GM12872 (cell line): ENCODE measurements around the gene SPATA2L.

Source experiments
- TF ChIP-seq, protein P1 (sequence below): IDR thresholded peaks from 3 replicates; pipeline ENCODE4 v1.5.1; 2011; ENCODE audit warnings: low read depth, mild to moderate bottlenecking, low read length, moderate library complexity; ENCODE audit not compliant: insufficient read depth

Gene SPATA2L

DNA sequence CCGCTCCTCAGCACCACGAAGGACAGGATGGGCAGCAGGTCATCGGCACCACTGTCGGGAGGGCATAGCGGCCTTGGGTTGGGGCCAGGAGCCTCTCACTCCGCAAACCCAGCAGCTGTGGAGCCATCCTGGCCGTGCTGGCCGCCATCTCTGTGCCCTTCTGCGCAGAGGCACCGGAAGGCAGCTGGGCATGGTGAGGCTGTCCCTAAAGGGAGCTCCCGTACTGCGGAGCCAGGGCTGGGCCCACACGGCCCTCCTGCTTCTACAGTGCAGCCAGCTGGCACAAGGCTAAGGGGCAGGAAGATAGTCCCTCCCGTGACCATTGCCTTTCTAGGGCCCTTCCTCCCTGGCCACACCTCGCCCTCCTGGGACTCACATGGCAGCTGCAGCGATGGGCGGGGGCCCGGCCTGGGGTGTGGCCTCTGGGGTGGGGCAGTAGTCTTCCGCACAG lies 7.0 kb upstream of the SPATA2L start:
- TF ChIP-seq, protein P1, sequence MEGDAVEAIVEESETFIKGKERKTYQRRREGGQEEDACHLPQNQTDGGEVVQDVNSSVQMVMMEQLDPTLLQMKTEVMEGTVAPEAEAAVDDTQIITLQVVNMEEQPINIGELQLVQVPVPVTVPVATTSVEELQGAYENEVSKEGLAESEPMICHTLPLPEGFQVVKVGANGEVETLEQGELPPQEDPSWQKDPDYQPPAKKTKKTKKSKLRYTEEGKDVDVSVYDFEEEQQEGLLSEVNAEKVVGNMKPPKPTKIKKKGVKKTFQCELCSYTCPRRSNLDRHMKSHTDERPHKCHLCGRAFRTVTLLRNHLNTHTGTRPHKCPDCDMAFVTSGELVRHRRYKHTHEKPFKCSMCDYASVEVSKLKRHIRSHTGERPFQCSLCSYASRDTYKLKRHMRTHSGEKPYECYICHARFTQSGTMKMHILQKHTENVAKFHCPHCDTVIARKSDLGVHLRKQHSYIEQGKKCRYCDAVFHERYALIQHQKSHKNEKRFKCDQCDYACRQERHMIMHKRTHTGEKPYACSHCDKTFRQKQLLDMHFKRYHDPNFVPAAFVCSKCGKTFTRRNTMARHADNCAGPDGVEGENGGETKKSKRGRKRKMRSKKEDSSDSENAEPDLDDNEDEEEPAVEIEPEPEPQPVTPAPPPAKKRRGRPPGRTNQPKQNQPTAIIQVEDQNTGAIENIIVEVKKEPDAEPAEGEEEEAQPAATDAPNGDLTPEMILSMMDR = no peak

DNA sequence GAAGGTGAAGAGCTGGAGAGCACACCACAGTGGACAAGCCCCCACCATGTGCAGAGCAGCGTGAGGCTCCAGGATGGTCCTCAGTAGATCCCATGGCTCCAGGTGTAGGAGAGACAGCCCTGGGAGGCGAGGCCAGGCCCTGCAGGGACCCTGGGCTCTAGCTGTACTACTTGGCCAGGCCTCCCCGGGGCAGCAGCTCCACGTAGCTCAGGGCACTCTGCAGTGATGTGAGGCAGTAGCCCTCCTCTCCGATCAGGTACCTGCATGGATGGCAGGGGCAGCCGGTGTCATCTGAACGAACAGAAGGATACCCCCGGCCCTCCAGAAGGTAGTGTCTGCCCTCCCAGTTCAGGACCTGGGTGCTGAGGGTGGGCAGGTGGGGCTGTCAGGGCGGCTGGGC lies 6.2 kb upstream of the SPATA2L start:
- TF ChIP-seq, protein P1 = no peak

DNA sequence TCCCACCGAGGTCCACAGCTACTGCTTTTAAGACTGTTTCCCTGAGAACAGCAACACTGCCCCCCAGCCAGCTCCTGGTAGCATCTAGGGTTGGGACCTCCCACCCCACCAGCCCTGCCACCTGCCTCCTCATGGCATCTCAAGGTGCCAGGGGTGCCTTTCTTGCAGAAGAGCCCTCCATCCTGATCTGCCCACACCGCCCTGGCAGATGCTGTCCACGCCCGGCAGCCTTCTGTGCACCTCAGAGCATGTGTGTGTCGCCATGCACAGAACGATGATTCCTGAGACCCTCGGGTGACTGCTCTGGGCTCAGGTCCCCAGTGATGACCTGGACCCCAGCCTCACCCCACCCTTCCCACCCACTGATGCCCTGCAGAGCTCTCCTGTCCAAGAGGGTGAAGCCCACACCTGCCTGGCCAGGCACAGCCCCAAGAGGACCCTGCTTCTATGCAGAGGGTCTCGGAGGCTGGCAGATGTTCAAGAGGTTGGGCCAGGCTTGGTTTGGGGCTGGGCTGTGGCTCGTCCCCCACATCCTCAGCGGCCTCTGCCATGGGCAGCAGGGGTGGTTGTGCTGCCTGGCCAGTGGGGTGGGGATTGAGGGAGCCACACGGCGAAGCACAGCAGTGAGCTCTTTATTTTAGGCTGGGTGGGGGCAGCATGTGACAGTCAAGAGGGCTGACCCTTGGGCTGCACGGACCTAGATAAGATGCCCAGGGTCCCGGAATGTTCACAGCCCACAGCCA lies 5.2 kb upstream of the SPATA2L start:
- TF ChIP-seq, protein P1 = no peak

DNA sequence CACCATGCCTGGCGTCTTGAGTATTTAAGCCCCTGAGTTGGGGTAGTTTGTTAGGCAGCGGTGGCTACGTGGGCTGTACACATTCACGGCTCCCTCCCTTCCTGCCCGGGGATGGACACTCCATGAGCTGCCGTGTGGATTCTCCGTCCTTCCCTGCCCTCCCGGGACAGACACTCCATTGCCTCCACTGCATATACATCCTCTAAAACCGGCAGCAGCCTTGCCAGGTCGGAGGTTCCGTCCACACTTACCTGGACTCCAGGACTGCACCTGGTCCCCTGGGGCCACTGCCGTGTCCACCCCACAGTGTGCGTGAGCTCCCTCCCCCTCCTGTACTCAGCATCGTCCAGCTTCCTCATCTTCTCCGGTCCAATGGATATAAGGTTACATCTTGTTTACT lies 3.5 kb upstream of the SPATA2L start:
- TF ChIP-seq, protein P1 = no peak

DNA sequence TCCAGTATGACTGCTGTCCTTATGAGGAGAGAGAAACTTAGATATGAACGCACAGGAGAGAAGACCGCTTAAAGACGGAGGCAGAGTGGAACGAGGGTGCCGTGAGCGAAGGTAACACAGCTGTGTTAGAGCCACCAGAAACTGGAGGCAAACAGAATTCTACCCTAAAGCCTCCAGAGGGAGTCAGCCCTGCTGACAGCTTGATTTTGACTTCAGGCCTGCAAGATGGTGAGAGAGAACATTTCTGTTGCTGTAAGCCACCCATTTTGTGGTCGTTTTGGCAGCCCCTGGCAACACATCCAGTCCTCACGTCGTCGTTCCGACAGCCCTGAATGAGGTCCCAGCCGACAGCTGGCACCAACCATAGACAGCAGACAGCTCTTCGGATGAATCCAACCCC lies 2.8 kb upstream of the SPATA2L start:
- TF ChIP-seq, protein P1 = no peak

DNA sequence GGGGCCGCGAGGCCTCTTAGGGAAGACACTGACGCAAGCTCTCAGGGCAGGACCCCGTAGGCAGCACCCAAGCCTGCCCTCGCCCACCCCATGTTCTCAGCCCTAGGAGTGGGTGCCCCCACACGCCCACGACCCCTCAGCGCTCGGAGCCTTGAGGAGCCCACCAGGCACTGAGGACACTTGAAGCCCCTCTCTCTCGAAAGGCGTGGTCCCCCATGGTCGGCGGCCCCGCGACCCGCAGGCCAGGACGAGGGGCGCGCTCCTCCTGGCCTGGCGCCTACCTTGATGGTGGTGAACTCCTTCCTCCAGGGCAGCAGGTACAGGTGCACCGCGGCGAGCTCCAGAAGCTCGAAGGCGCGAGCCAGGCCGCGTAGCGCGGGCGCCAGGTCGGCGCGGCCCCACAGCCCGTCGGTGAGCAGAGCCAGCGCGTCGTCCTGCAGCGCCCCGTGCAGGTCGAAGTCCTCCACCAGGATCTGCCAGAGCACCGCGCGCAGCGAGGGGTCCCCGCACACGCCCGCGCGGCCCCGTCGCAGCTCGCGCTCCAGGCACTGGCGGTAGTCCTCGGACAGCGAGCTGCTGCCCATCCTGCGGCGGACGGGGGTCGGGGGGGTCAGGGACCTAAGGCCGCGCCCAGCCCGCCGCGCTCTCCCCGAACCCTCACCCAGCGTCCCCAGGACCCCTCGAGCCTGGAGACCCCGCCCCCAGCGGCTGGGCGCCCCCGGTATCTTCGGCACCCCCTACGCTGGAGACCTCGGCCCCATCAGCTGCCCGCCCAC lies 668 bp downstream of the SPATA2L start:
- TF ChIP-seq, protein P1 = peak; percentile 38; the same call in 2 of the 3 replicates

DNA sequence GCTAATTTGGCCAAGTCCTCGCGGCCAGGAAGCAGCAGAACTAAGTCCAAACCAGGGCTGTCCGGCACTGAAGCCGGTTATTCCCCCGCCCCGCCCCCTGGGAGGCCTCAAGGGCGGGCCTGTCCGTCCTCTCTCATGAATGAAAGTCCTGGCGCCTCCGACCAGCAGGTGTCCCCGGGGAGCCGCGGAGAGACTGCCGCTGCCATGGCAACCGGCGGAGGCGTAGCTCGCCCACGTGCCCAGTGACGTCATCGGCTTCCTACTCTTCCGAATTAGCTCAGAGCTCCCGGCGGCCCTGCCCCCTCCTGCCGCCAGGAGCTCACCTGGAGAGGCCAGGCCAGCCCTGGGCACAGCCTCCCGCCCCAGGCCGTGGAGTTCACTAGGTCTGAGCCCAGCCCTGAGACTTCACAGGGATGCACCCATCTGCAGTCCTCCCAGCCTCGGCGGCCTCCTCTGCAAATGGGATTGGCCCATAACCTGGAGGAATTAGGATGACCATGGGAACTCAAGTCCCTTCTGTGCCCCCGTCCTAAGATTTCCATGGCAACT lies 1.3 kb downstream of the SPATA2L start:
- TF ChIP-seq, protein P1 = peak; percentile 67
